HepG2 (cell line): ENCODE data around the gene TXNRD3.

Experiments used
- CTCF ChIP-seq: sonication (generic); formaldehyde crosslinking; IDR thresholded peaks from 2 replicates; pipeline ENCODE4 v1.5.0; 2020; ENCODE audit warnings: mild to moderate bottlenecking, missing genetic modification reagents, moderate library complexity
- NFYB ChIP-seq: sonication (generic); formaldehyde crosslinking; IDR thresholded peaks from 2 replicates; pipeline ENCODE4 v1.4.0; 2020; ENCODE audit warnings: missing genetic modification reagents

DNA sequence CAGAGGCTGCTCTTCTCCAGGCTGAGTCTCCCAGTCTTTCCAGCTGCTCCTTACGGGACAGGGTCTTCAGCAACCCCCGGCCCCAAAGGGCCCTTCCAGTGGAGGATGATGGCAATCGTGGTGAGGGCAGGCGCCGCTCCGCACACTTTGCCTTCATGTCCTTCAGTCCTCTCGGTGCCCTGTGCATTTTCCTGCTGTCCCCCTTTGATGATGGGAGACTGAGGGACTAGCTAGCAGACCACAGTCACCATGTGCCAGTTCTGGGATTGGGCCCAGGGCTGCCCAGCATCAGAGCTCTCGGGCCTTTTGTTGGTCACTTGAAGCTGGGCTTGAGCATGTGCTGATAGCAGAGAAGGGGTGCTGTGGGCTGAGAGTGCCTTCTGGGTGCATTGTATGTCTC, 8.8 kb upstream of the TXNRD3 start:
- TF ChIP-seq CTCF (no peak), NFYB (no peak)
